OCI-LY7 (cell line): ENCODE data around the gene GALR1.

Source experiments
- EZH2phosphoT487 ChIP-seq: fragments of 200-600 bp; sonication (generic); IDR thresholded peaks from 2 replicates; pipeline ENCODE4 v1.6.1; 2018; ENCODE audit warnings: low read depth, borderline replicate concordance, mild to moderate bottlenecking, mixed run types, antibody characterized with exemption, low read length, moderate library complexity, mixed read lengths
- TF ChIP-seq, protein P1 (sequence below): fragments of 200-600 bp; sonication (generic); conservative IDR thresholded peaks from 2 replicates; pipeline ENCODE4 v1.5.1; 2014; ENCODE audit warnings: mild to moderate bottlenecking, antibody characterized with exemption, low read length, moderate library complexity, mixed read lengths

- TF ChIP-seq, protein P1, sequence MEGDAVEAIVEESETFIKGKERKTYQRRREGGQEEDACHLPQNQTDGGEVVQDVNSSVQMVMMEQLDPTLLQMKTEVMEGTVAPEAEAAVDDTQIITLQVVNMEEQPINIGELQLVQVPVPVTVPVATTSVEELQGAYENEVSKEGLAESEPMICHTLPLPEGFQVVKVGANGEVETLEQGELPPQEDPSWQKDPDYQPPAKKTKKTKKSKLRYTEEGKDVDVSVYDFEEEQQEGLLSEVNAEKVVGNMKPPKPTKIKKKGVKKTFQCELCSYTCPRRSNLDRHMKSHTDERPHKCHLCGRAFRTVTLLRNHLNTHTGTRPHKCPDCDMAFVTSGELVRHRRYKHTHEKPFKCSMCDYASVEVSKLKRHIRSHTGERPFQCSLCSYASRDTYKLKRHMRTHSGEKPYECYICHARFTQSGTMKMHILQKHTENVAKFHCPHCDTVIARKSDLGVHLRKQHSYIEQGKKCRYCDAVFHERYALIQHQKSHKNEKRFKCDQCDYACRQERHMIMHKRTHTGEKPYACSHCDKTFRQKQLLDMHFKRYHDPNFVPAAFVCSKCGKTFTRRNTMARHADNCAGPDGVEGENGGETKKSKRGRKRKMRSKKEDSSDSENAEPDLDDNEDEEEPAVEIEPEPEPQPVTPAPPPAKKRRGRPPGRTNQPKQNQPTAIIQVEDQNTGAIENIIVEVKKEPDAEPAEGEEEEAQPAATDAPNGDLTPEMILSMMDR = no peak
- no peak for TF ChIP-seq EZH2phosphoT487
These were observed 45.8 kb upstream of the GALR1 start for GRCh38 chr18:77203851-77204250.
